Measurements from ENCODE around the gene KCNAB1. TPM values are rescaled to one million over a fixed set of nuclear protein-coding genes. Genes with fewer than 3 reads are reported as not detected.

Gene KCNAB1
- total RNA-seq, 1 donor from 2014 or later, result 2.4 TPM

DNA sequence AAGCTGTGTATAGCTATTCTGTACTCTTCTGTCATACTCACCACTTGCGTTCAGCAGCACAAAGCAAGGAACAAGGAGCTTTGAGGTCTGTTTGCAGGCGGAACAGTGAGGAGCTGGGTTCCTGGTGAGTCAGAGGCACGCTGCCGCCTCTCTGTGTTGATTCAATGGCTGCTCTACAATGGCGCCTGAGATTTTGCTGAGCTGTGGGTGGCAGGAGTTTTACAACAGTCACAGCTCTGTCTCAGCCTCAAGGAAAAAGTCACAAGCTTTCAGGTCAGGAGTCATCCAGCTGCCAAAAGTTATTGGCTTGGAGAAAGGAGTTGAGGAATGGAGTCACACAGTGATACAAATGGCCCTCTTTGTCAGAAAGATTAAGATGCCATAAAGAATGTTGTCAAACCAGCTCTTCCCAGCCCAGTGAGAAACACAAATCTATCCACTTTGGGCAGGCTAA is 336.4 kb downstream of the KCNAB1 start:
- H3K27ac ChIP-seq (replicated peaks), result no peak overlapping the region
- intact Hi-C loops (cut with micrococcal nuclease), result no loop called here
- no peaks in the 10 kb centered on the region for H3K27me3 ChIP-seq (ENCODE audit: low read depth)
- no peaks in the 10 kb centered on the region for H3K9me3 ChIP-seq (replicated peaks)
- DNase-seq, result no peak
- no peaks in the 10 kb centered on the region for H3K36me3 ChIP-seq
- TF ChIP-seq, protein P1, sequence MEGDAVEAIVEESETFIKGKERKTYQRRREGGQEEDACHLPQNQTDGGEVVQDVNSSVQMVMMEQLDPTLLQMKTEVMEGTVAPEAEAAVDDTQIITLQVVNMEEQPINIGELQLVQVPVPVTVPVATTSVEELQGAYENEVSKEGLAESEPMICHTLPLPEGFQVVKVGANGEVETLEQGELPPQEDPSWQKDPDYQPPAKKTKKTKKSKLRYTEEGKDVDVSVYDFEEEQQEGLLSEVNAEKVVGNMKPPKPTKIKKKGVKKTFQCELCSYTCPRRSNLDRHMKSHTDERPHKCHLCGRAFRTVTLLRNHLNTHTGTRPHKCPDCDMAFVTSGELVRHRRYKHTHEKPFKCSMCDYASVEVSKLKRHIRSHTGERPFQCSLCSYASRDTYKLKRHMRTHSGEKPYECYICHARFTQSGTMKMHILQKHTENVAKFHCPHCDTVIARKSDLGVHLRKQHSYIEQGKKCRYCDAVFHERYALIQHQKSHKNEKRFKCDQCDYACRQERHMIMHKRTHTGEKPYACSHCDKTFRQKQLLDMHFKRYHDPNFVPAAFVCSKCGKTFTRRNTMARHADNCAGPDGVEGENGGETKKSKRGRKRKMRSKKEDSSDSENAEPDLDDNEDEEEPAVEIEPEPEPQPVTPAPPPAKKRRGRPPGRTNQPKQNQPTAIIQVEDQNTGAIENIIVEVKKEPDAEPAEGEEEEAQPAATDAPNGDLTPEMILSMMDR (IDR thresholded peaks at IDR 0.05; ENCODE audit: borderline replicate concordance), result no peak
- peaks cover 27% of the 10 kb centered on the region for H3K4me1 ChIP-seq
- no peak overlapping the region for H3K4me3 ChIP-seq

DNA sequence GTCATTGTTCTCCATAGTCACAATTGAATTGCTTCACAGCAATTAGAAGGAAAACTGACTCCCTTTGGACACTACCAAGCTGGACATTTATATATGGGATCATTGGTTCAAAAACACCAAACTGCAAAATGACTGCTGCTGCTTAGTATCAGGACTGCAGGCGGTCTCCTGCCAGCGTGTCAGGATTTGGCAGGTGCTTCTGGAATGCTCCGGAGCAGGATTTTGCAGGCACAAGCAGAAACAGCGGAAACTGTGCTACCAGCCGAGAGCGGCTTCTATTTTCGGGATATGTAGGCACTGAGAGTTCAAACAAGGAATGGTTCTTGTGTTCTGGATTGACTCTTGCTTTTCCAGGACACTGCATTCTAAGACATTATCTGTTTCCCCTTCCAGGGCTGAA is 339.1 kb downstream of the KCNAB1 start:
- Histone ChIP-seq H3K27me3 (ENCODE audit: low read depth) (no peaks in the 10 kb centered on the region), H3K36me3 (no peaks in the 10 kb centered on the region), H3K4me1 (peaks cover 27% of the 10 kb centered on the region), H3K27ac (replicated peaks) (no peak overlapping the region), H3K4me3 (no peak overlapping the region), H3K9me3 (replicated peaks) (no peaks in the 10 kb centered on the region)
- DNase-seq, result peak; percentile 44
- intact Hi-C loops (cut with micrococcal nuclease), result no loop called here
- TF ChIP-seq, protein P1 (IDR thresholded peaks at IDR 0.05; ENCODE audit: borderline replicate concordance), result no peak

DNA sequence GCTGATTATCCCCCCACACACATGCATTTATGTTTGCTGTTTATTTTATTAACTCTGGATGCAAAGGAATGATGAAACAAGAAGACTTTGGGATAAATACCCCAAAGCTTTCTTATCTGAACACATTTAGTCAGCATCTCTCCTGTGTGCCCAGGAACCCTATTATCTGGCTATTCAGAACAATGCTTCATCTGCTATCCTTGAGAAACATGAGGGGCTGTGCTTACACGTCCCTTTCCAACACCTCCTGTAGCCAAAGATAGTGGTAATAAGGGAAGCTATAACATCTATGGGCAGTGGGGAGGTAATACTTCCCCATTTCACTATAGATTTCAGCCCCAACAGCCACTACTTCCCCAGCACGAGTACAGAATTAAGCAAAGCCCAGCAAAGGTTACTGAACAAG is 339.8 kb downstream of the KCNAB1 start:
- Histone ChIP-seq H3K9me3 (replicated peaks) (no peaks in the 10 kb centered on the region), H3K4me1 (peaks cover 27% of the 10 kb centered on the region), H3K4me3 (no peak overlapping the region), H3K27me3 (ENCODE audit: low read depth) (no peaks in the 10 kb centered on the region), H3K27ac (replicated peaks) (no peak overlapping the region), H3K36me3 (no peaks in the 10 kb centered on the region)
- TF ChIP-seq, protein P1 (IDR thresholded peaks at IDR 0.05; ENCODE audit: borderline replicate concordance), result no peak
- no peak for DNase-seq
- intact Hi-C loops (cut with micrococcal nuclease), result no loop called here

DNA sequence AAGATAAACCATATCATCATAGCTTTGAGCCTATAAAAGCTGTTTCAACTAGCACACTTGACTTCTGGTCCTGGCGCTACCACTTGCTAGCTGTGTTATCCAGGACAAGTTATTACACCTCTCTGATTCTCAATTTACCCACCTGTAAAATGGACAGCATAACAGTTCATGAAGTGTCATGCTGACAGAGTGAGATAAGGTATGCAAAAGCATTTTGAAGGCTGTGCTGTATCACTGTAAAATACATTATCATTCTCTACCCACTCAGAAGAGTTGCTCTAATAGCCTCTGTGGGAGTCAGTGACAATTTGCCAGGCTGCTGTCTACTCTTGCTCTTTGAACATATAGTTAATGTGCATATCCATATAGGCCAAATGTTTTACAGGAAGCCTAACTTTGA is 341.5 kb downstream of the KCNAB1 start:
- TF ChIP-seq, protein P1 (IDR thresholded peaks at IDR 0.05; ENCODE audit: borderline replicate concordance), result no peak
- Histone ChIP-seq H3K27ac (replicated peaks) (no peak overlapping the region), H3K9me3 (replicated peaks) (no peaks in the 10 kb centered on the region), H3K36me3 (no peaks in the 10 kb centered on the region), H3K4me3 (no peak overlapping the region), H3K27me3 (ENCODE audit: low read depth) (no peaks in the 10 kb centered on the region), H3K4me1 (peaks cover 27% of the 10 kb centered on the region)
- no peak for DNase-seq
- intact Hi-C loops (cut with micrococcal nuclease), result no loop called here

DNA sequence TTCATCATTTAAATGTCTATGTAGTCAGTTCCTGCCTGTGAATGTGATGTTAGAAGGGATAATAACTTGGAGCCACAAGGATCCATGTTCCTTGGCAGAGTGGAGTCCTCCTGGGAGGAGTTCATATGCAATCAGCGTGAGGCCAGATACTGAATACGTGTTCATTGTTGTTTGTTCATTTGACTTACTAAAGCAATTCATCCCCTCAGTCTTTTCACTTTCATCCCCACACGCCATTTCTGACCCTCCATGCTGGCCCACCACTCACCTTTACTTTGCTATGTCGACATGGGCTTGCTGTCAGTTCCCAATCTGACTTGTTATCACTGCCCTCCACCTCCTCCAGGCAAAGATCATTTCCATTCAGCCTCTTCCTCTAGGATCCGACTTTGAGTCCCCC is 342.7 kb downstream of the KCNAB1 start:
- Histone ChIP-seq H3K4me3 (no peak overlapping the region), H3K9me3 (replicated peaks) (no peaks in the 10 kb centered on the region), H3K4me1 (peaks cover 27% of the 10 kb centered on the region), H3K27ac (replicated peaks) (no peak overlapping the region), H3K36me3 (no peaks in the 10 kb centered on the region), H3K27me3 (ENCODE audit: low read depth) (no peaks in the 10 kb centered on the region)
- DNase-seq, result no peak
- intact Hi-C loops (cut with micrococcal nuclease), result no loop called here
- TF ChIP-seq, protein P1 (IDR thresholded peaks at IDR 0.05; ENCODE audit: borderline replicate concordance), result no peak

DNA sequence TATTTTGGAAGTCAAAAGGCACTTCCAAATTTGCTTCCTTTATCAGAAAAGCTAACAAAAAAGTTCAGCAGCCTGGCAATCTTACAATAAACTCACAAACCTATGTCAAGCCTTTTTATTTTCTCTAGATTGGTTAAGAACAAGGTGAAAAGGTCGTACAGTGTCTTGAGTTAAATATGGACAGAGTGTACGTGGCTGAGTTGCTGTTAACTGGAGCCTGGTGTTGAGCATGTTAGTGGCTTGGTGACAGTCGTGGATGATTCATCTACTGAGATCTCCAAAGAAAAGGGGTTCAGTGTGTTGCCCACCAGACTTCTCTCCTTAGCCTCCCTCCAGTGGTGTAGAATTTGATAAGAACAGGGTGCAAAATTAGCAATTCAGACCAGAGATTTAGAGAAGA is 344.8 kb downstream of the KCNAB1 start:
- intact Hi-C loops (cut with micrococcal nuclease), result no loop called here

More for the DNA sequence above, 344.8 kb downstream of the KCNAB1 start:
- peaks cover 22% of the 10 kb centered on the region for H3K4me1 ChIP-seq
- no peaks in the 10 kb centered on the region for H3K36me3 ChIP-seq
- no peaks in the 10 kb centered on the region for H3K27me3 ChIP-seq (ENCODE audit: low read depth)
- H3K4me3 ChIP-seq, result no peak overlapping the region
- no peak overlapping the region for H3K27ac ChIP-seq (replicated peaks)
- TF ChIP-seq, protein P1 (IDR thresholded peaks at IDR 0.05; ENCODE audit: borderline replicate concordance), result no peak
- no peak for DNase-seq
- no peaks in the 10 kb centered on the region for H3K9me3 ChIP-seq (replicated peaks)
